AG04450 (cell line): ENCODE results near the gene TGFA. TPM values are rescaled to one million over a fixed set of nuclear protein-coding genes. Genes with fewer than 3 reads are reported as not detected.
A peak's percentile ranks its signal among the peaks of the same experiment; 100 is the strongest.

Experiments used
- CTCF ChIA-PET: fragments of 300-600, 350-600 bp; formaldehyde crosslinking; extraction: SDS; loops from one replicate; lab custom pipeline; 2022; ENCODE audit warnings: antibody characterized with exemption, inconsistent platforms; lab: Charles Lee
- POLR2A ChIA-PET: fragments of 350-600 bp; formaldehyde crosslinking; extraction: SDS; loops from one replicate; lab custom pipeline; 2021; ENCODE audit warnings: antibody characterized with exemption, inconsistent platforms; lab: Yijun Ruan, JAX
- DNase-seq: peaks from one replicate; pipeline ENCODE4 v3.0.0-alpha.2; 2011; ENCODE audit warnings: low read depth, low spot score
- H3K27ac ChIP-seq: one replicate; pipeline ENCODE4 v1.5.1; 2012; ENCODE audit warnings: low read depth, low read length, control low read depth
- H3K27me3 ChIP-seq: one replicate; pipeline ENCODE4 v1.6.0; 2012; ENCODE audit warnings: low read length; ENCODE audit not compliant: control insufficient read depth, insufficient read depth
- H3K4me3 ChIP-seq: 2 replicates; pipeline ENCODE4 v1.5.1; 2011; ENCODE audit warnings: mild to moderate bottlenecking, low read depth, low read length, control low read depth
- H3K9me3 ChIP-seq: 2 replicates; pipeline ENCODE4 v1.5.1; 2012; ENCODE audit warnings: low read length; ENCODE audit not compliant: control insufficient read depth, insufficient read depth
- CTCF ChIP-seq: IDR thresholded peaks from 2 replicates; pipeline ENCODE4 v1.5.1; 2011; ENCODE audit warnings: low read depth, low read length, control low read depth, inconsistent platforms
- polyA minus RNA-seq: library from RNA; depleted of rRNA, polyadenylated mRNA; stranded (reverse); fragments of >200 nt; gene quantifications from 2 replicates; pipeline ENCODE4 v1.2.3, GENCODE V29; 2011; rRNA and poly(A)+ RNA removed
- polyA plus RNA-seq: library from polyadenylated mRNA; depleted of rRNA; stranded (reverse); fragments of >200 nt; gene quantifications from 2 replicates; pipeline ENCODE4 v1.2.3, GENCODE V29; 2011; rRNA removed

TGFA gene
- polyA plus RNA-seq (not detected in 2 replicates), polyA minus RNA-seq (not detected in 2 replicates)

GRCh38 chr2:70553584-70554337 lies at the start of gene TGFA:
Gene TGFA, minus strand, starts transcription at chr2:70553826. Its CDS starts 59 bp downstream, at chr2:70553767.
- ChIA-PET POLR2A (no interaction called here), CTCF (interaction anchor here (0.7 kb wide), 1 partner anchor 212 kb away, joined by 3 read pairs; no protein-coding TSS in a partner anchor)
- no peaks in the 10 kb centered on the region; the same call in 1 of the 2 replicates for H3K9me3 ChIP-seq
- DNase-seq = no peak
- peak within 1 kb of the TSS; percentile 48 for H3K4me3 ChIP-seq
- H3K27ac ChIP-seq = no peak within 1 kb of the TSS
- peaks cover 45% of the 10 kb centered on the region for H3K27me3 ChIP-seq
- TF ChIP-seq CTCF = peak; percentile 59

DNA sequence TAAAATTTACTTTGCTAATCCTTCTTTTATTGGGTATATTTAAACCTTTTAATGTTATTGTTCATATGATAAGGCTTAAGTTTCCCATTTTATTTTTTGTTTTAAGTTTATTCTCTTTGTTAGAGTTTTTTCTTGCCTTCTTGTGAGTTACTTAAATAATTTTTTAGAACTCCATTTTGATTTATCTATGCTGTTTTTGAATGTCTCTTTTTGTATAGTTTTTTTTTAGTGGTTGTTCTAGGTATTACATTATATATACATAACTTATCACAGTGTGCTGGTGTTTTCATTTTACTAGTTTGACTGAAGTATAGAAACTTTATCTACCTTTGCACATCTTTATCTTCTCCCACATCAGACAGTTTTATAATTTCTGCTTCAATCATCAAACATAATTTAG lies 49.4 kb upstream of the TGFA start:
- POLR2A ChIA-PET = no interaction called here
- Histone ChIP-seq H3K9me3 (no peaks in the 10 kb centered on the region), H3K27ac (no peak overlapping the region), H3K27me3 (no peaks in the 10 kb centered on the region), H3K4me3 (no peak overlapping the region)
- CTCF ChIA-PET = no interaction called here
- TF ChIP-seq CTCF = no peak
- DNase-seq = no peak

DNA sequence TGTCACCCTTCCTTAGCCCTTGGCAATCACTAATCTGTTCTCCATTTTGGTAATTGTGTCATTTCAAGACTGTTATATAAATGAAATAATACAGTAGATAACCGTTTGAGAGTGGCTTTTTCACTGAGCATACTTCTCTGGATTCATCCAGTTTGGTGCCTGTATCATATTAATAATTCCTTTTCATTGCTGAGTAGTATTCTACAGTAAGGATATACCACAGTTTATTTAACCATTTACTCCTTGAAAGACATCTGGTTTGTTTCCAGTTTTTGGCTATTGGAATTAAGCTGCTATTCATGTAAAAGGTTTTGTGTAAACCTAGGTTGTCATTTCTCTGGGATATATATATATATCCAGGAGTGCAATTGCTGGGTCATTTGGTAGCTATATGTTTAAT lies 44.6 kb upstream of the TGFA start:
- no peak overlapping the region for H3K27ac ChIP-seq
- H3K9me3 ChIP-seq = no peaks in the 10 kb centered on the region
- POLR2A ChIA-PET = no interaction called here
- no peak for TF ChIP-seq CTCF
- CTCF ChIA-PET = interaction anchor here (0.6 to 1.6 kb wide), 2 partner anchors 12 to 19 kb away, joined by 3 to 8 read pairs; no protein-coding TSS in a partner anchor
- H3K4me3 ChIP-seq = no peak overlapping the region
- no peaks in the 10 kb centered on the region for H3K27me3 ChIP-seq
- DNase-seq = no peak

GRCh38 chr2:70596739-70597138 lies 43.1 kb upstream of the TGFA start:
- no peak overlapping the region for H3K27ac ChIP-seq
- H3K4me3 ChIP-seq = no peak overlapping the region
- H3K27me3 ChIP-seq = no peaks in the 10 kb centered on the region
- ChIA-PET CTCF (interaction anchor here (1.1 kb wide), 1 partner anchor 293 kb away, joined by 4 read pairs; no protein-coding TSS in a partner anchor), POLR2A (no interaction called here)
- TF ChIP-seq CTCF = no peak
- H3K9me3 ChIP-seq = no peaks in the 10 kb centered on the region
- DNase-seq = no peak

DNA sequence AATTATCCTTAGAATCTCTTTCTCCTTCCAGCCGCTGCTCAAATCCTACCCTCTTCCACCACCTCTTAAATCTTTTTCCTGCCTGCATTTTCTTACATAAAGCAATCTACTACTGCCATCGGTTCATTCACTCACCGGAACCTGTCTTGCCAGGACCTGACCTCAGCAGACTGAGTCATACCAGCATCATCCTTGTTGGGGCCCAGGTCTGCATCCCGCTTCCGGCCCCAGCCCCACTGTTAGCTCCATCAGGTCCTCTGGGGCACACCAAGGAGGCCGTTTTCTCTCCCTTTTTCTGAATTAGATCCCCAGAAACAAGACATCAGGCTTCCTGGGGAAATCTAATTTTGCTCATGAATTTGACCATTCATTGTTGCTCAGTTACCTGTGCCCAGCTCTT lies 42.7 kb upstream of the TGFA start:
- CTCF ChIA-PET = interaction anchor here (1.1 kb wide), 1 partner anchor 292 kb away, joined by 4 read pairs; no protein-coding TSS in a partner anchor
- Histone ChIP-seq H3K27ac (no peak overlapping the region), H3K9me3 (no peaks in the 10 kb centered on the region), H3K27me3 (no peaks in the 10 kb centered on the region), H3K4me3 (no peak overlapping the region)
- no peak for DNase-seq
- POLR2A ChIA-PET = no interaction called here
- TF ChIP-seq CTCF = no peak
